A204.1 (cell line): ENCODE measurements around the gene PABPN1L.

ENCODE experiments used
- FAIRE-seq: peaks from 2 replicates; lab custom pipeline; 2012; peaks lifted over from hg19 to GRCh38; lab: Jason Lieb, UNC

The PABPN1L gene

DNA sequence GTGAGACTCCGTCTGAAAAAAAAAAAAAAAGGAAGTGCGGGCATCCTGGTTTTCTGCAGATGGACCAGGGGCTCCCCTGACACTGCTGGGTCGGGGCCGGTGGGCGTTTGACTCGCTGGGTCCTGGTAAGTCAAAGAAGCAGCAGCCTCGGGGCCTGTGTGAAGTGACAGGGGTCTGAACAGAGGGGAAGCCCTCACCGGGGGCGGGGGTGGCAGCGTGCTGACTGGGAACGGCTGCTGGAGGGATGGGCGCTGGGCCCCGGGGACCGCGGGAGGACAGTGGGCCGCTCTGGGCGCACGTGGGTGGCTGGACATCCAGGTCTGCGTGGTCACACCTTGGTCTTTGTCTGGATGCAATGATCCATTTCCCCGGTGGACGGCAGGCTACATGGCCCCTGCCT, 17.9 kb downstream of the PABPN1L start:
- FAIRE-seq = no peak

DNA sequence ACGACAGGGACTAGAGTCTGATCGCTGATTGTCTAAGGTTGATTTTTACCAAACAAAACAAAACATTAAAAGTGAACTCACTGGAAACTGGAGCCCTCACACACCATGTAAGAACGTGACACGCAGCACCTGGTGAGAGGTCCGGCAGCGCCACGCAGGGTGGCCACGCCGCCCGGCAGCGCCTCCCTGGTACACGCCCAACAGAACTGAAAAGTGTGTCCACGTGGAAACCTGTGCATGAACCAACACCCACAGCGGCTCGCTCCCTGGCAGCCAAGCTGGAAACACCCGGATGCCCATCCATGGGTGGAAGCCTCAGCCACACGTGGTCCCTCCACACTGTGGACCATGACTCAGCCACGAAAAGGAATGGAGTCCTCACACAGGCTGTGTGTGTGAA, 18.8 kb downstream of the PABPN1L start:
- FAIRE-seq = no peak

DNA sequence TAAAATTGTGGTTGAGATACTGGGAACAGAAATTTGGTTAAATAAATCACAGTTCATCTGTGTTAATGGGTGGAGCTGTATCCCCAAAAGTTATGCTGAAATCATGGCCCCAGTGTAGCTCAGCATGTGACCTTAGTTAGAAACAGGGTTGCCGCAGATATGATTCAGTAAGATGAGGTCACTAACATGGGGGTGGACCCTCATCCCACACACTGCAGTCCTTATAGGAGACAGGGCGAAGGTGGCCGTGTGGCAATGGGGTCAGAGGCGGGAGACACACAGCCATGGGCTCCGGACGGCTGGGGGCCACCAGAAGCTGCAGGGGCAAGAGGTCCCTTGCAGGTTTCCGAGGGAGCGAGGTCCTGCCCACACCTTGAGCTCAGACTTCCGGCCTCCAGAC, 20.4 kb downstream of the PABPN1L start:
- no peak for FAIRE-seq

DNA sequence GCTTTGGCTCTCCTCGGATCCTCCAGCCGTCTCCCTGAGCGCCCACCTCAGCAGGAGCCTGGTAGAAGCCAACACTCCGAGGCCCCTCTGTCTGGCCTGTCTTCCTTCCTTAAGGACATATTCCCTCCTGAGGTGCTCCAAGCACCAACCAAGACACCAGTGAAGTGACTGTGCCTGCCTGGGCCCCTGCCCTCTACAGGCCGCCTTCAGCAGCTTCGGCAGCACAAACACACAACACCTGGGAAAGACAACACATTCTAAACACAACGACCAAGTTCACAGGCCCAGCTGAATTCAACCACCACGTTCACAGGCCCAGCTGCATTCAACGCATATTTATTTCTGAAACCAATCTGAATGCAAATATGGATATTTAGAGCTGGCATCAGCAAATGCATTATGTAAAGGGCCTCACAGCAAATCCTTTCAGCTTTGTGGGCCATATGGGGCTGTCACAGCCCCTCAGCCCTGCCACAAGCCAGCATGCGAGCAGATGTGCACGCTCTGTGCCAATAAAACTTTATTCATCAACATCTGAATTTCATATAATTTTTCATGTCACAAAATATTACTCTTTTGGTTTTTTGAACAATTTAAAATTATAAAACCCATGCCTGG, 21.9 kb downstream of the PABPN1L start:
- FAIRE-seq = no peak

DNA sequence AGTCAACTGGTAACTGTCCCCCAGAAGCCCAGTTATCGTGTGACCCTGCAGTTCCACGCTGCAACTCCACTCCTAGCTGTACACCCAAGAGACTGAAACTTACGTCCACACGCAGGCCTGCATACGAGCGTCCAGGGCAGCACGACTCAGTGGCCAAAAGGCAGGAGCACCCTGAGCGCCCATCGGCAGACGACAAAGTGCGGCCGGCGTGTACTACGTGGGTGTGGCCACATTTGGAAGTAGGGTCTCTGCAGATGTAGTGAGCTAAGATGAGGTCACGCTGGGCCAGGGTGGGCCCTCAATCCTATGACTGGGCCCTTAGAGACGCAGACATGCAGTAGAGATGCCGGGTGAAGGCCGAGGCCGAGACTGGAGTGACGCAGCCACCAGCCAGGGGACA, 23.2 kb downstream of the PABPN1L start:
- FAIRE-seq = no peak

DNA sequence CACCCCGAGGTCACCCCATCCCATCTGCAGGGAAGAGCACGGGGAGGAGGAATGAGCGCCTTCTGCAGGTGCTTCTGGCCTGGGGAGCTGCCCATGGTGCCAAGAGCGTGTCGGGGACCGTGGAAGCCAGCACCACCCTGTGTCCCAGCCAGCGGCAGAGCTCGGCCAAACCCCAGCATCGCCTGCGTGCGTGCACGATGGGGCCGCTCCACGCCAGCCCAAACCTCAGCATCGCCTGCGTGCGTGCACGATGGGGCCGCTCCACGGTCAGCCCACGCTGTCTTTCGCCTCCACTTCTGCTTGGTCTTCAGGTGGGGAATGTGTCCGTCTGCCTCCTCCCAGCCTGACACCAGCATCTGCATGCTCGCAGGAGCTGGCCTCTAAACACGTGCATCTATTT, 23.7 kb downstream of the PABPN1L start:
- FAIRE-seq = no peak

DNA sequence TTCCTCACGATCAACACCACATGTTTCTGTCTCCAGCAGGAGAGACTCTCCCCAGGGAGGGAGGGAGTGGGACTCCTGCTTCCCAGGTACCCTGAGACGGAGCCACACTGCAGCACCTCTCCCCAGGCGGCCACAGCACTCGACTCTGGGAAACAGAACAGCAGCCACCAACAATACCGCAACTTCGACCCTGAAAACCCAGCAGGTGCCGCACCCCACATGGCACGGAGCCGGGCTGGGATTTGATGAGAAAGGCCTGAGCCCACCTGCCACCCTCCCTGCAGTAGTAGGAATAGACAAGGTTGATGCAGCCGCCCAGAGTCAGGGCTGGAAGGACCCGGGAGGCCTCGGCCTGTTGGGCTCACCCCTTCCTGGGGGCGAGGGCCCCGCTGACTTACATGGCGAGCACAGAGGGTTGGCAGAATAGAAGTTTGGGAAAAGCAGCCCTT, 24.1 kb downstream of the PABPN1L start:
- no peak for FAIRE-seq

DNA sequence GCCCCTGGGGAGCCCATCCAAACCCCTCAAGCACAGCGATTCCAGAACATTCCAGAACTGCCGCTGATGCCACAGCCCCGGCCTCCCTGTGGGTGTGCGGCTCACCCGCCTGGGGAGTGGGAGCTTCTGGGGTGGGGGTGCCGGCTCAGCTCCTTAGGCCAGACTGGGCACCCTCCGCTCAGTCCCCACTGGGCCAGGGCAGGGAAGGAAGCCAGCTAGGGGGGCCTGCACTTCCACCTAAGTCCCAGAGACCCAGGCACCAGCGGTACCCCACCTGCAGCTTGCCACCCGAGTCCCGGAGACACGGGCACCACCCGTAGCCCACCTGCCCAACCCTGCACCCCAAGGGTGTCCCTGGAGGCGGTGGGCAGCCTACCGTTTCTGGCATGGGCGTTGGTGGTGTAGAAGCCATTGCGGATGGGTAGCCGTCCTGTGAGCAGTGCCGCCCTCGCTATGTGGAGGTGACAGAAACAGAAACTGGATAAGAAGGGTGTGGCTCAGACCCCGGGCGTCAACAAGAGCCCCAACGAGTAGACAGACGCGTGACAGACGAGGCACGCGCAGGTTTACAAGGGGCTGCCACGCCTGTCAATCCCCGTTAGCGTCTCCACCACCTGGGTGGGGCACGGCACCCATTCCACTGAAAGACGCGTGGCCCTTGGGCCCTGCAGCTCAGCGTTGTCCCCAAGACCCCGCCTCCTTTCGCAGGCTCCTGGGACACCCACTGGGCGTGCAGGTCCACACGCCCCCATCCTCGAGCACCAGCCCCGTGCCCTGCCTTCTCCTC, 24.7 kb downstream of the PABPN1L start:
- FAIRE-seq = no peak

DNA sequence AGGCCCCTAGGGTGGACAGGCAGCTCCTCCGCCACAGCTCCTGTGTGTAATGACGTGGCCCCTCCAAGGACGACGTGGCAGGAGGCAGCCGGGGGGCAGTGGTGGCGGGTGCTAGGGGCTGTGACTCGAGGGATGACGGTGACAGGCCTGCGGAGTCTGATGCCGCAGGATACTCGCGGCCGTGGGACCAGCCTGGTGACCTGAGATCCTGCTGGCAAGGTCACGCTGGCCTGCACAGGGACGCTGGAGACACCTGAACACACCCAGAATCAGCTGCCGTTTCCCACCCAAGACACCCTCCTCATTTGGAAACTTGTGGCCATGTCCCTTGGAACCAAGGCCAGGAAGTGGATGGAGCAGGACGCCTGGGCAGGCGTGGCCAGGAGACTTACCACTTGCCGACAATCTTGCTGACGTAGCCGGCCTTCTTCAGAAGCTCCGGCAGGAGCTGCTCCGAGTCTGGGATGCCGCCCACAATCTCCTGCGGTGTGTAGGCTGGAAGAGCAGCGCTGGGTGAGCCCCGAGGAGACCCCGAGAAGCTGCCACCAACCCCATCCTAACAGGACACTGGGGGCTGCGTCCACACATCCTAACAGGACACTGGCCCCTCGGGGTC, 25.8 kb downstream of the PABPN1L start:
- no peak for FAIRE-seq

DNA sequence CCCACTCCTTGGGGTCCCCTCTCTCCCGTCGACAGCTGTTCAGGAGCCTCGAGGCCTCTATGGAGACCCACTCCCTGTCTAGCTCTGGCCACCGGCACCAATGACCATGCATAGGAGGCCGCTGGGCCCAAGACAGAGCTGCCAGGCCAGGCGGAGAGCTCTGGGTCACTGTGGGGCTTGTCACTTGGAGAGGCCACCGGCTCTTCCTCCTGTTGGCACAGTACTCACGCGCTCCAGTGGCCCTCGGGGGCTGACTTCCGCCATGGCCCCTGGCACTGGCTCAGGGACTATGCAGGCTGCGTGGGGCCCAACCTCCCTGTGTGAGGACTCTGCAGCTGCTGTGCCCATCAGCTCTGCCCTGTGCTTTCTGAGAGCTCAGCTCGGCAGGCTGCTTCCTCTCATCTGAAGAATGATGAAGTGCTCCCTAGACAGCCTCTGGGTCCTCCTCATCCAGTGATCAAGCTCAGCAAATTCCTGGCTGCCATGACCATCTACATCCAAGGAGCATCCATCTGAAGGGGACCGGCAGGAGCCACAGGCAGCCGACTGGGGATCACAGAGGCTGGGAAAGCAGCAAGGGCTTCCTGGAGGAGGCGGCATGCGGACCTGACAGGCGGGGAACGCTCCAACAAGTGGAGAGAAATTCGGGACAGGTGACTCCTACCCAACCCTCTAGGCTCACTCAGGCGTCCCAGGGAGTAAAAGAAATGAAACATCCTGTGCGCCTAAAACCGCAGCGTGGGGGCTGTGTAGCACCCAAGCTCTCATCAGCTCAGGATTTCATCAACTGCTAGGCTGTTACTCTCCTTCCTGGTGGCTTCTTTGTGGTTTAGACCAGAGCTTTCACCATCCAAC, 26.5 kb downstream of the PABPN1L start:
- no peak for FAIRE-seq

DNA sequence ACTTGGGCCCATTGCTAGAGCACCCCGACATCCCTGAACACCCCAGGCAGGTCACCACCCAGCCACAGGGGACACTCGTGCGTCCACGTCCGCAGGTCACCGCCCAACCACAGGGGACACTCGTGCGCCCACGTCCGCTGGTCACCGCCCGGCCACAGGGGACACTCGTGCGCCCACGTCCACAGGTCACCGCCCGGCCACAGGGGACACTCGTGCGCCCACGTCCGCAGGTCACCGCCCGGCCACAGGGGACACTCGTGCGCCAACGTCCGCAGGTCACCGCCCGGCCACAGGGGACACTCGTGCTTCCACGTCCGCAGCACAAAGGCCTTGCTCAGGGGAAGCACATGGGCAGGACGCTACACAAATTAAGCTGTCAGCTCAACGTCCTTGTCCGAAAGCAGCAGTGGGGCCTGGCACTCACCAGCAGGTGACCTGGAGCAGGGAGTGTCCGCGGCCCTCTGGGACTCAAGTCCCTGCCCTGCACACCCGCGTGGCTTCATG, 27.4 kb downstream of the PABPN1L start:
- FAIRE-seq = no peak

DNA sequence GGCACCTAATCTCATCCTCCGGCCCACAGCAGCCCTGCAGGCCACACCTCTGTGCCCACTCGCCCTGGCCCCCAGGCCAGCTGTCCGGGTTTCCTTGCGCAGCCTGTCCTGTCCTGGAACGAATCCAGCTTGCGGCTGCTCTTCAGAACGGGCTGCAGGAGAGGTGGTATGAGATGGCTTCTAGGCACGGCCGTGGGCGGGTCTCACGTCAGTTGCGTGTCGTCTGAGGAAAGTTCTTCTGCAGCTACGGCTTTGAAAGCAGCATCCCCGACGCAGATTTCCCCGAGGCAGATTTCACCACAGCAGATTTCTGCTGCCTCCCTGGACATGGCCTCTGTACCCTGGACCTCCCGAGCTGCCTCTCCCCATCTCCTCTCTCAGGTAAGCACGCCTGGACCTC, 27.9 kb downstream of the PABPN1L start:
- FAIRE-seq = no peak

DNA sequence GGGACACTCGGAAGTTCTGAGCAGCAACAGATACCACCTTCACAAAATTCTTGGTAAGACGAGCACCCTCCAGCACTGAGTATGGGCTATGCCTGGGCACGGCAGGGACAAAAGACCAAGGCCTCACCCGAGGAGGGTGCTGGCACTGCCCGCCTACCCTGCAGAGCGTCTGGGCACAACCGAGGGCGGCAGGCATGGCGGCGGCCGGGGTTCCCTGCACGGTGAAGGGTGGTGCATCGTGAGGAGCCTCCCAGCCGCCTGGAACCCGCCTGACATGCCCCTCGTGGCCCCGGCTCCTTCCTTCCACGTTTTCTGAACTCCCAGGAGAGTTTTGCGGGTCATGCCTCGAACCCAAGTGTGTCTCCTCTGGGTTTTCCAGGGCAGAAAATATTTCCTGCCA, 28.7 kb downstream of the PABPN1L start:
- no peak for FAIRE-seq

DNA sequence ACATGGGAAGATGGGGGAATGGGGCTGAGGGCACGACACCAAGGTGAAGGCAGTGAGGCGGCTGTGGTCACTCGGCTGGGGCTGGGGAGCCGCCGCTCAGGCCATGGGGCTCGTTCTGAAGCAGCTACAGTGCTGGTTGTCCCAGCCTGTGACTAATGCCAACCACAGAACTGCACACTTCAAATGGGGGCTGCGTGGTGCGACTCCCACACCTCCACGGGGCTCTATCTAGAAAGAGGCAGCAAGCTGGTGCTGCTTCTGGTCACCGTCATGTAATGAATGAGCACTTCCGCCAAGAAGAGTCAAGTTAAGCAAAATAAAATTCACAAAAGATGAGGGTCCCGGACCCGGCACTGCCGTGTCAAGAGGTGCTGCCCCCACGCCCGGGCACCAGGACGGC, 29.7 kb downstream of the PABPN1L start:
- no peak for FAIRE-seq

DNA sequence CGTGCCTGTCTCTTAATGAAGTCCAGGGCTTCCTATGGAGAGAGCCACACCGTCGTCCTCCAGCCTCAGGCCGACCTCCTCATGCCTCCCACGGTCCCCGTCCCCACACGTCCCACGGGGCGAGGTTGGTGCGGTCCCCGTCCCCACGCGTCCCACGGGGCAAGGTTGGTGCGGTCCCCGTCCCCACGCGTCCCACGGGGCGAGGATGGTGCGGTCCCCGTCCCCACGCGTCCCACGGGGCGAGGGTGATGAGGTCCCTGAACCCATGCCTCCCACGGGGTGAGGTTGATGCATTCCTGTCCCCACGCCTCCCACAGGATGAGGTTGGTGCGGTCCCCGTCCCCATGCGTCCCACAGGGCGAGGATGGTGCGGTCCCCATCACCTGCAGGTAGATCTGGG, 30.6 kb downstream of the PABPN1L start:
- FAIRE-seq = no peak

DNA sequence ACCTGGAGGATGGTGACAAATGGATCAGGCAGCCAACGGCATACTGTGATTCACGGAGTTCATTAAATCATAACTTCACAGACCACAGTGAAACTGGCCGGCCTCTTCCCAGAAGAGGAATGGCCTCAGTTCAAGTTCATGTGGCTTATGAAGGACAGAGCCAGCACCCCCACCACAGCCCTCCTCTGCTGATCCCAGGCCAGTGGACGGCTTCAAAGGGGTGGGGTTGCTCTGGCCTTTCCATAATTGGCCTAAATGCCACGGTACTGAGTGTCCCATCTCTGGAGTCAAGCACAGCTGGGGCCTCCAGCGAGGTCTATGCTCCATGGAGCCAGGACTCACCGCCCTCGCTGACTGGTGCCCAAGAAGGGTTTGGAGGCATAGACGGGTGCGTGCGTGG, 31.1 kb downstream of the PABPN1L start:
- no peak for FAIRE-seq

DNA sequence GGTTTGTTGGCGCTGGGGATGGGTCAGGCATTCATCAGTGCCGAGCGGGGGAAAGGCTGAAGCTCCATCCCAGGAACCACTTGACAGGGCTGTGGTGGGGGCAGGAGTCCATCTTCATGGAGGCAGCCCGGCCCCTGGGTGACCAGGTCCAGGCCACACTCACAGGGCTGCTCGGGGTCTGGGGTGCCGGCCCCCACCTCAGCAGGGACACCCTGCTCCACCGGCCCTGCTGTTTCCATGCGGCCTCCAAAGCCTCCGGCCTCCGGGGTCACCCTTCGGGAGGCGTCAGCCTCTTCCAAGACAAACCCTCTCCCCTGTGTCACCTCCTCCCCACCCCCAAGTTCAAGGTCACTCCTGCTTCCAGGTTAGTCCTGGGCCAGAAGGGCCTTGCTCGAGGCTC, 31.8 kb downstream of the PABPN1L start:
- FAIRE-seq = no peak

DNA sequence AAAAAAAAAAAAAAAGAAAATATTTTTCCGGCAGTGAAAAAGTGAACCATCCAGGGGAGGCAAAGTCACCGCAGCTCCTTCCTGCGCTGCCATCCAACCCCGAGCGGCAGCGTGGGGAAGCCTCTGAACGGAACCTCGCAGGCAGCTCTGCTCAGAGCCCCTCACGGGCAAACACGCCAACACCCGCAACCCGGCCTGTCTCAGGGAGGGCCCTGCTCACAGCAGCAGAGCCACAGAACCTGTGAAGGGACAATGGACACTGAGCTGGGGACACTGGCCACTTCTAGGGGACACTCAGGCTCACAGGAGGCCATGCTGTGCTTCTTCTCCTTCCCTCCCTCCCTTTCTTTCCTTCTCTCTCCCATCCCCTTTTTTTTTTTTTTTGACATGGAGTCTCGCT, 33.4 kb downstream of the PABPN1L start:
- FAIRE-seq = no peak

DNA sequence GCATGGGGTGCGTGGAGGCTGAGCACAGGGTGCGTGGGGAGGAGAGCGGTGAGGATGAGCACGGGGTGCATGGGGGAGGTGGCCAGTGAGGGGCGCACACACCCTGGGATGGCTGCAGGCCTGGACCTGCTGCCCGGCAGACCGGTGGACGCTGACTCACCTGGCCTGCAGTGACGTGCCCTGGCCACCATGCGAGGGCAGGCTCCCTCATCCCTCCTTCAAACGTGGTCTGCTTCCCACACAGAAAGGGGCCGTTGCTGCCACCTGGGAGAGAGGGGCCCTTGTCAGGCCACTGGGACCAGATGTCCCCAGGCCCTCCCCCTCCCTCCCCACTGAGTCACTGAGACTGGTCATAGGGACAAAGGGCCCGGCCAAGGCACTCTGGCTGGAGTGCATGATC, 34.6 kb downstream of the PABPN1L start:
- FAIRE-seq = no peak

DNA sequence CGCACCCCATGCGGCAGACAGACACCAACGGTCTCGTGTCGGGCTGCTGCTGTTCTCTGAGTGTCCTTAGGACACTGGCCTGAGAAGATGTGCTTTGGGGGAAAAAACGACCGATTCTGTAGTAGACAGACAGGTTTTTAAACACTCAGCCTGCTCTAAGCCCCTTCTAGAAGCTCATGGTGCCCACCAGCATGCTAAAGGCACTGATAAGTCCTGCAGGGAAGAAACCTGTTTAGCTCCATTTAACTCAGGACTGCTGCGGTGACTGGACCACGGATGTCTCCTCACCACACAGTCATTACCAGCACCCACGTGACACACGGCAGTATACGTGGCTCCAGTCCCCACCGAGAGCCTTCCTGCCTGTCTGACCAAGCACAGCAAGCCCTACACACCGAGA, 35.7 kb downstream of the PABPN1L start:
- FAIRE-seq = no peak

DNA sequence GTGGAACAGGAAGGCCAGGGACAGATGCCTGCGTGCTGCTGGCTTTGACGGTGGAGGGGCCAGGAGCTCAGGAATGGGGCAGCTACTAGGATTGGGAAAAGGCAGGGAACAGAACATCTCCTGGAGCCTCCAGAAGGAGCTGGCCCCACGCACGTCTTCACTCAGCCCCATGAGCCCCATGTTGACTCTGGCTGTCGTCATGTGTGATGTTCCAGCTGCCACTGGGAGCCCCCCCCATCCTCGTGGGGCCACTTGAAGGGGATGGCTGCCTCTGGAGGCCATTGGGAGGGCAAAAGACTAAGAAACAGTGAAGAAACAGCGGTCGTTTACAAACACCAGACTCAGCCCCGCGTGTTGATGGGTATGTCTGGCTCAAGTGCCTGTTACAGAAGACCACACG, 36.2 kb downstream of the PABPN1L start:
- FAIRE-seq = no peak

DNA sequence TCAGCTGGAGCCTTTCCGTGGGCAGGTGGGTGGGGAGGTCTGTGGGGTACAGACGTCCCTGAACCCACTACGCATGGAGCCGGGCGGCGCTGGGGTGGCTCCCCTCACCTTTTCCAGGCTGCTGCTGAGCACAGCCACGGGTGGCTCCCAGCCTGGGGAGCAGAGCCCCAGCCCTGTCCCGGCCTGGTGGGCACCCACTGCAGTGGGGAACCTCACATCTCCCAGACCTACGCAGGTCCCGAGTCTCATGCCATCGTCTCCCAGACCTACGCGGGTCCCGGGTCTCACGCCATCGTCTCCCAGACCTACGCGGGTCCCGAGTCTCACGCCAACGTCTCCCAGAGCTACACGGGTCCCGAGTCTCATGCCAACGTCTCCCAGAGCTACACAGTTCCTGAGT, 37.7 kb downstream of the PABPN1L start:
- no peak for FAIRE-seq

DNA sequence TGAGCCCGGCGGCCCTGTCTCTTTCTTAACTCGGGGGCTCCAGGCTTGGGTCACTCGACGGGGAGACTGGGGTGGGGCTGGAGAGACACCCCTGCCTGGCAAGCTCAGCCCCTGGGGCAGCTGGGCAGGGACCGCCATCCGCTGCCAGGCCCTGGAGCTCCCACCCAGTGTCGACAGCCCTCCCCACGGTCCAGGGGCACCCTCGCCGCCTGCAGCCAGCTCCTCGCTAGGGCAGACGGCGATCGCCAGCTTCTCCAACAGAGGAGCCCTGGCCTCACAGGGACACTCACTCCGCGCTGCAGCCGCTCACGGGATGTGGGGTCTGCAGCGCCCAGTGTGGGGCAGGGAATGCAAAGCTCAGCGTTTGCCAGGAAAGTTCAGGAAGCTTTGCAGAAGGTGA, 38.7 kb downstream of the PABPN1L start:
- no peak for FAIRE-seq
